HG02759 (cell line): Measurements from ENCODE around the gene MVK.

Source experiments
- ATAC-seq: cut with Tn5 transposase; IDR thresholded peaks from one replicate; pipeline ENCODE4 v1.9.1; 2021; ENCODE audit warnings: mild to moderate bottlenecking, moderate library complexity; ENCODE audit not compliant: unreplicated experiment

The MVK gene

GRCh38 chr12:109626378-109627115, 53.0 kb downstream of the MVK start:
- ATAC-seq: no peak

- ATAC-seq: no peak
Observed at GRCh38 chr12:109627633-109628032, 54.0 kb downstream of the MVK start.

- ATAC-seq: no peak
Observed at GRCh38 chr12:109630107-109630506, 56.5 kb downstream of the MVK start.

GRCh38 chr12:109630815-109631214, 57.2 kb downstream of the MVK start:
- ATAC-seq: no peak

GRCh38 chr12:109631302-109631701, 57.7 kb downstream of the MVK start:
- ATAC-seq: no peak

GRCh38 chr12:109631751-109632150, 58.2 kb downstream of the MVK start:
- no peak for ATAC-seq

- no peak for ATAC-seq
Observed at GRCh38 chr12:109632342-109632741, 58.7 kb downstream of the MVK start.

- ATAC-seq: no peak
Observed at GRCh38 chr12:109635717-109636116, 62.1 kb downstream of the MVK start.

GRCh38 chr12:109637348-109637747, 63.8 kb downstream of the MVK start:
- ATAC-seq: no peak

- ATAC-seq: no peak
Observed at GRCh38 chr12:109637996-109638395, 64.4 kb downstream of the MVK start.

- no peak for ATAC-seq
Observed at GRCh38 chr12:109638735-109639134, 65.1 kb downstream of the MVK start.

- ATAC-seq: no peak
Observed at GRCh38 chr12:109639151-109639872, 65.7 kb downstream of the MVK start.

- no peak for ATAC-seq
Observed at GRCh38 chr12:109640961-109641360, 67.4 kb downstream of the MVK start.

GRCh38 chr12:109641422-109641821, 67.8 kb downstream of the MVK start:
- ATAC-seq: no peak

- ATAC-seq: no peak
Observed at GRCh38 chr12:109642506-109643132, 69.0 kb downstream of the MVK start.

GRCh38 chr12:109645194-109645593, 71.6 kb downstream of the MVK start:
- ATAC-seq: no peak

GRCh38 chr12:109645708-109646107, 72.1 kb downstream of the MVK start:
- ATAC-seq: no peak
